WTC11 (cell line): ENCODE results near the gene CAMK1G. TPM values are rescaled to one million over a fixed set of nuclear protein-coding genes. Genes with fewer than 3 reads are reported as not detected.

Source experiments
- ATAC-seq: fragments of 200-7000 bp; cut with Tn5 transposase; 2 replicates; pipeline ENCODE4 v1.10.0; 2021; ENCODE audit warnings: mild to moderate bottlenecking, moderate library complexity
- CTCF ChIA-PET: fragments of 300-600 bp; sonication (Branson Sonifier 250); formaldehyde crosslinking; loops from one replicate; lab custom pipeline; 2021; ENCODE audit warnings: antibody characterized with exemption; lab: Charles Lee
- POLR2A ChIA-PET: fragments of 350-600 bp; sonication (Branson Sonifier 250); formaldehyde crosslinking; loops from one replicate; lab custom pipeline; 2021; ENCODE audit warnings: antibody characterized with exemption; lab: Charles Lee
- DNase-seq: peaks from one replicate; pipeline ENCODE4 v3.0.0; 2021; ENCODE audit warnings: low spot score
- H3K27ac Mint-ChIP-seq: 2 replicates; pipeline ENCODE4 v1.8.0; 2021; ENCODE audit warnings: mixed read lengths
- H3K27me3 Mint-ChIP-seq: 2 replicates; pipeline ENCODE4 v1.8.0; 2021; ENCODE audit warnings: low read depth, mild to moderate bottlenecking, moderate library complexity, mixed read lengths
- H3K36me3 Mint-ChIP-seq: 2 replicates; pipeline ENCODE4 v1.8.0; 2021; ENCODE audit warnings: mixed read lengths
- H3K4me1 Mint-ChIP-seq: 2 replicates; pipeline ENCODE4 v1.8.0; 2022; ENCODE audit warnings: mixed read lengths
- H3K4me3 Mint-ChIP-seq: 2 replicates; pipeline ENCODE4 v1.8.0; 2021; ENCODE audit warnings: mild to moderate bottlenecking, moderate library complexity, mixed read lengths
- H3K9me3 Mint-ChIP-seq: 2 replicates; pipeline ENCODE4 v1.8.0; 2021; ENCODE audit warnings: mixed read lengths
- CBFB ChIP-seq: sonication (generic); formaldehyde crosslinking; IDR thresholded peaks from 2 replicates; pipeline ENCODE4 v1.8.1; 2022; ENCODE audit warnings: mild to moderate bottlenecking, low read depth, missing genetic modification reagents
- EMX1 ChIP-seq: fragments of 250-450 bp; sonication (Bioruptor Pico); IDR thresholded peaks from 2 replicates; pipeline ENCODE4 v1.8.0; 2021; ENCODE audit warnings: mild to moderate bottlenecking
- ESRRA ChIP-seq: sonication (generic); formaldehyde crosslinking; IDR thresholded peaks from 2 replicates; pipeline ENCODE4 v1.8.1; 2022; ENCODE audit warnings: mild to moderate bottlenecking, missing genetic modification reagents, borderline replicate concordance
- GABPB1 ChIP-seq: sonication (generic); formaldehyde crosslinking; IDR thresholded peaks from 2 replicates; pipeline ENCODE4 v1.8.1; 2023; ENCODE audit warnings: mild to moderate bottlenecking, missing genetic modification reagents
- GTF2I ChIP-seq: fragments of 250-450 bp; sonication (Bioruptor Pico); conservative IDR thresholded peaks from 2 replicates; pipeline ENCODE4 v1.4.0; 2021; ENCODE audit warnings: mild to moderate bottlenecking
- HMGA2 ChIP-seq: fragments of 250-450 bp; sonication (Bioruptor Pico); IDR thresholded peaks from 2 replicates; pipeline ENCODE4 v1.4.0; 2021; ENCODE audit warnings: mild to moderate bottlenecking, moderate library complexity
- JUN ChIP-seq: sonication (generic); formaldehyde crosslinking; IDR thresholded peaks from 2 replicates; pipeline ENCODE4 v1.8.0; 2023; ENCODE audit warnings: mild to moderate bottlenecking, missing genetic modification reagents
- NFE2L1 ChIP-seq: sonication (generic); formaldehyde crosslinking; IDR thresholded peaks from 2 replicates; pipeline ENCODE4 v1.8.1; 2023; ENCODE audit warnings: missing genetic modification reagents
- NFYB ChIP-seq: sonication (generic); formaldehyde crosslinking; conservative IDR thresholded peaks from 2 replicates; pipeline ENCODE4 v1.8.0; 2022; ENCODE audit warnings: low read depth, missing genetic modification reagents
- OVOL2 ChIP-seq: fragments of 250-450 bp; sonication (Bioruptor Pico); IDR thresholded peaks from 2 replicates; pipeline ENCODE4 v1.9.0; 2021; ENCODE audit warnings: mild to moderate bottlenecking, borderline replicate concordance
- PRRX2 ChIP-seq: fragments of 250-450 bp; sonication (Bioruptor Pico); IDR thresholded peaks from 2 replicates; pipeline ENCODE4 v1.8.0; 2021; ENCODE audit warnings: mild to moderate bottlenecking
- SOX15 ChIP-seq: fragments of 250-450 bp; sonication (Bioruptor Pico); IDR thresholded peaks from 2 replicates; pipeline ENCODE4 v1.9.0; 2021; ENCODE audit warnings: mild to moderate bottlenecking
- TCF7 ChIP-seq: sonication (generic); formaldehyde crosslinking; IDR thresholded peaks from 2 replicates; pipeline ENCODE4 v1.8.0; 2022; ENCODE audit warnings: mild to moderate bottlenecking, low read depth, missing genetic modification reagents, moderate library complexity
- TEAD1 ChIP-seq: sonication (generic); formaldehyde crosslinking; IDR thresholded peaks from 2 replicates; pipeline ENCODE4 v1.8.0; 2022; ENCODE audit warnings: mild to moderate bottlenecking, missing genetic modification reagents
- total RNA-seq: library from RNA; stranded (reverse); gene quantifications from 3 replicates; pipeline ENCODE4 v1.2.3, GENCODE V29; 2021
- TF ChIP-seq, protein P1 (sequence below): fragments of 200-600 bp; IDR thresholded peaks from 2 replicates; pipeline ENCODE4 v1.8.0; 2022; ENCODE audit warnings: antibody characterized with exemption
- TF ChIP-seq, protein P2 (sequence below): fragments of 250-450 bp; sonication (Bioruptor Pico); IDR thresholded peaks from 2 replicates; pipeline ENCODE4 v1.9.0; 2021; ENCODE audit warnings: mild to moderate bottlenecking
- TF ChIP-seq, protein P3 (sequence below): sonication (generic); formaldehyde crosslinking; IDR thresholded peaks from 2 replicates; pipeline ENCODE4 v1.8.0; 2022; ENCODE audit warnings: mild to moderate bottlenecking, missing genetic modification reagents
- TF ChIP-seq, protein P4 (sequence below): fragments of 250-450 bp; sonication (Bioruptor Pico); IDR thresholded peaks from 2 replicates; pipeline ENCODE4 v1.9.0; 2021; ENCODE audit warnings: mild to moderate bottlenecking
- TF ChIP-seq, protein P5 (sequence below): fragments of 250-450 bp; sonication (Bioruptor Pico); conservative IDR thresholded peaks from 2 replicates; pipeline ENCODE4 v1.9.0; 2021; ENCODE audit warnings: mild to moderate bottlenecking
- TF ChIP-seq, protein P6 (sequence below): sonication (generic); formaldehyde crosslinking; conservative IDR thresholded peaks from 2 replicates; pipeline ENCODE4 v1.8.1; 2023; ENCODE audit warnings: mild to moderate bottlenecking, low read depth, missing genetic modification reagents, moderate library complexity
- TF ChIP-seq, protein P7 (sequence below): sonication (generic); formaldehyde crosslinking; IDR thresholded peaks from 2 replicates; pipeline ENCODE4 v1.8.1; 2023; ENCODE audit warnings: mild to moderate bottlenecking, missing genetic modification reagents
- TF ChIP-seq, protein P8 (sequence below): sonication (generic); formaldehyde crosslinking; IDR thresholded peaks from 2 replicates; pipeline ENCODE4 v1.8.1; 2022; ENCODE audit warnings: mild to moderate bottlenecking, missing genetic modification reagents, moderate library complexity, borderline replicate concordance

The CAMK1G gene
- total RNA-seq, 1 experiment from 2014 or later: 0.28 TPM

DNA sequence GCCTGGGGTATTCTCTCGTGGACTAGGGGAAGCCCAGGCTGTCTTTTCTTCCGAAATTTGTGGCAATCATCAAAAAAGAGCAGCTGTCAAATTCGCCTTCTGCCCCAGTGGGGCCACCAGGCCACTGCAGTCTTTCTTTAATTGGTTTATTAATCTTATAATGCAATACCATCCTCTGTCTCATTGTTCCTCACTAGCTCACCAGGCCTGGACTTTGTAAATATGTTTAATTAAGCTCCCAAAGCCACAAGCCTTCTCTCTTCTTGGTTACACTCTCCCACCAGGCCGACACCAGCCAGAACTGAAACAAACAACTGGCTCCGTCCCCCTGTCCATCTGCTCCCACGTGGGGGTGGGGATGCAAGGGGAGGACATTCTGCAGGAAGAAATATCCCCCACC, 22.0 kb upstream of the CAMK1G start:
- TF ChIP-seq, protein P1, sequence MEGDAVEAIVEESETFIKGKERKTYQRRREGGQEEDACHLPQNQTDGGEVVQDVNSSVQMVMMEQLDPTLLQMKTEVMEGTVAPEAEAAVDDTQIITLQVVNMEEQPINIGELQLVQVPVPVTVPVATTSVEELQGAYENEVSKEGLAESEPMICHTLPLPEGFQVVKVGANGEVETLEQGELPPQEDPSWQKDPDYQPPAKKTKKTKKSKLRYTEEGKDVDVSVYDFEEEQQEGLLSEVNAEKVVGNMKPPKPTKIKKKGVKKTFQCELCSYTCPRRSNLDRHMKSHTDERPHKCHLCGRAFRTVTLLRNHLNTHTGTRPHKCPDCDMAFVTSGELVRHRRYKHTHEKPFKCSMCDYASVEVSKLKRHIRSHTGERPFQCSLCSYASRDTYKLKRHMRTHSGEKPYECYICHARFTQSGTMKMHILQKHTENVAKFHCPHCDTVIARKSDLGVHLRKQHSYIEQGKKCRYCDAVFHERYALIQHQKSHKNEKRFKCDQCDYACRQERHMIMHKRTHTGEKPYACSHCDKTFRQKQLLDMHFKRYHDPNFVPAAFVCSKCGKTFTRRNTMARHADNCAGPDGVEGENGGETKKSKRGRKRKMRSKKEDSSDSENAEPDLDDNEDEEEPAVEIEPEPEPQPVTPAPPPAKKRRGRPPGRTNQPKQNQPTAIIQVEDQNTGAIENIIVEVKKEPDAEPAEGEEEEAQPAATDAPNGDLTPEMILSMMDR: no peak
- TF ChIP-seq, protein P2, sequence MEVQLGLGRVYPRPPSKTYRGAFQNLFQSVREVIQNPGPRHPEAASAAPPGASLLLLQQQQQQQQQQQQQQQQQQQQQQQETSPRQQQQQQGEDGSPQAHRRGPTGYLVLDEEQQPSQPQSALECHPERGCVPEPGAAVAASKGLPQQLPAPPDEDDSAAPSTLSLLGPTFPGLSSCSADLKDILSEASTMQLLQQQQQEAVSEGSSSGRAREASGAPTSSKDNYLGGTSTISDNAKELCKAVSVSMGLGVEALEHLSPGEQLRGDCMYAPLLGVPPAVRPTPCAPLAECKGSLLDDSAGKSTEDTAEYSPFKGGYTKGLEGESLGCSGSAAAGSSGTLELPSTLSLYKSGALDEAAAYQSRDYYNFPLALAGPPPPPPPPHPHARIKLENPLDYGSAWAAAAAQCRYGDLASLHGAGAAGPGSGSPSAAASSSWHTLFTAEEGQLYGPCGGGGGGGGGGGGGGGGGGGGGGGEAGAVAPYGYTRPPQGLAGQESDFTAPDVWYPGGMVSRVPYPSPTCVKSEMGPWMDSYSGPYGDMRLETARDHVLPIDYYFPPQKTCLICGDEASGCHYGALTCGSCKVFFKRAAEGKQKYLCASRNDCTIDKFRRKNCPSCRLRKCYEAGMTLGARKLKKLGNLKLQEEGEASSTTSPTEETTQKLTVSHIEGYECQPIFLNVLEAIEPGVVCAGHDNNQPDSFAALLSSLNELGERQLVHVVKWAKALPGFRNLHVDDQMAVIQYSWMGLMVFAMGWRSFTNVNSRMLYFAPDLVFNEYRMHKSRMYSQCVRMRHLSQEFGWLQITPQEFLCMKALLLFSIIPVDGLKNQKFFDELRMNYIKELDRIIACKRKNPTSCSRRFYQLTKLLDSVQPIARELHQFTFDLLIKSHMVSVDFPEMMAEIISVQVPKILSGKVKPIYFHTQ (CRISPR knock-in tag): no peak
- TF ChIP-seq GABPB1 (CRISPR knock-in tag) (no peak), JUN (CRISPR knock-in tag) (no peak), OVOL2 (CRISPR knock-in tag) (no peak), PRRX2 (CRISPR knock-in tag) (no peak), TEAD1 (no peak), SOX15 (CRISPR knock-in tag) (no peak)
- TF ChIP-seq, protein P3, sequence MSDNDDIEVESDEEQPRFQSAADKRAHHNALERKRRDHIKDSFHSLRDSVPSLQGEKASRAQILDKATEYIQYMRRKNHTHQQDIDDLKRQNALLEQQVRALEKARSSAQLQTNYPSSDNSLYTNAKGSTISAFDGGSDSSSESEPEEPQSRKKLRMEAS (CRISPR knock-in tag): no peak
- TF ChIP-seq, protein P4, sequence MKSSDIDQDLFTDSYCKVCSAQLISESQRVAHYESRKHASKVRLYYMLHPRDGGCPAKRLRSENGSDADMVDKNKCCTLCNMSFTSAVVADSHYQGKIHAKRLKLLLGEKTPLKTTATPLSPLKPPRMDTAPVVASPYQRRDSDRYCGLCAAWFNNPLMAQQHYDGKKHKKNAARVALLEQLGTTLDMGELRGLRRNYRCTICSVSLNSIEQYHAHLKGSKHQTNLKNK (CRISPR knock-in tag): no peak
- TF ChIP-seq, protein P5, sequence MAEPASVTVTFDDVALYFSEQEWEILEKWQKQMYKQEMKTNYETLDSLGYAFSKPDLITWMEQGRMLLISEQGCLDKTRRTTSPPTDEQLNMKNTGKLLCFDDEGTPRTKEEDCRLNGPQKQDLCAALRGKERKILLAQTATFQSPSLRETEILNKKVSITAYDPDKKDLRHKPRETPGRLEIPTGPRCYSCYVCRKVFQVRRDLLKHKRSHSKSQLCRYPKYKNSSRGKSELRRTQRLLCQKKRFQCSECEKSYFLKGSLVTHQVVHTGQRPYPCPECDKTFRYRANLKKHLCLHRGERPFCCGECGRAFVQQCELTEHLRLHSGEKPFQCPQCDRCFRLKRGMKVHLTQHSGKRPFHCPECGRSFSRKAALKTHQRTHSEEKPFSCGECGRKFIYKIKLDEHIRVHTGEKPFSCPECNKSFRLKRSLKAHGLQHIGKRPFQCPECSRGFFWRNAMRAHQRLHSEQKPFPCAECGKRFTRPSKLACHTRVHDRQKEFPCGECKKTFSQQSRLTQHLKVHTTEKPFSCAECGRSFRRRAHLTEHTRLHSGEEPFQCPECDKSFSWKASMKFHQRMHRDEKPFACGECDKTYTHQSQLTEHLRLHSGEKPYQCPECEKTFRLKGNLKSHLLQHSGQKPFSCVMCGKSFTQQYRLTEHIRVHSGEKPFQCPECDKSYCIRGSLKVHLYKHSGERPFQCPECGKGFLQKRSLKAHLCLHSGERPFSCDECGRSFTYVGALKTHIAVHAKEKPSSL (CRISPR knock-in tag): no peak
- ChIA-PET CTCF (interaction anchor here (1.1 to 3.4 kb wide), 6 partner anchors 8 to 1564 kb away, joined by 3 to 14 read pairs (median 7); no protein-coding TSS in a partner anchor), POLR2A (interaction anchor here (0.6 kb wide), 1 partner anchor 28 kb away, joined by 3 read pairs; no protein-coding TSS in a partner anchor)
- H3K27ac Mint-ChIP-seq: no peak overlapping the region
- no peaks in the 10 kb centered on the region for H3K9me3 Mint-ChIP-seq
- peaks cover 30% of the 10 kb centered on the region for H3K4me1 Mint-ChIP-seq
- DNase-seq: no peak
- no peak for ATAC-seq
- no peaks in the 10 kb centered on the region for H3K36me3 Mint-ChIP-seq
- peaks cover 8% of the 10 kb centered on the region for H3K27me3 Mint-ChIP-seq
- no peak overlapping the region for H3K4me3 Mint-ChIP-seq

DNA sequence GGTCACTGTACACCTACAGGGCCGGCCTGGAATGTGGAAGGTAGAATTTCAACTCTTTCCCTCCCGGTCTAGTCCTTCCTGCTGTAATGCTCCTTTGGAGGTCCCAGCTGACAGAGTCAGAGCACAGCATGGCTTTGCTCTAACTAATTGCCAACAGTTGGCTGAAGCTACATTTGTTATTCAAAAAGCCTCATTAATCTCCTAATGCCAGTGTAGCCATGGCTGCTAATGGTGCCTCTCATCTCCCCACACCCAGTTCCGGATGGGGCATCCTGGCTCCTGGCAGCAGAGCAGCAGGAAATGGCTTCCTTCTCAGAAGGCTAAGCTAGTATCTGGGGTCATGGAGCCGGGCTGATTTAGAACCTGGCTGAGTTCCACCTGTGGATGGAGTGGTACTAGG, 18.7 kb upstream of the CAMK1G start:
- H3K4me1 Mint-ChIP-seq: peaks cover 33% of the 10 kb centered on the region
- H3K36me3 Mint-ChIP-seq: no peaks in the 10 kb centered on the region
- peaks cover 11% of the 10 kb centered on the region for H3K27me3 Mint-ChIP-seq
- no peak overlapping the region for H3K27ac Mint-ChIP-seq
- POLR2A ChIA-PET: no interaction called here
- DNase-seq (no peak), ATAC-seq (no peak)
- CTCF ChIA-PET: interaction anchor here (0.7 to 5.8 kb wide), 8 partner anchors 11 to 354 kb away, joined by 3 to 45 read pairs (median 11); partner anchors contain the start of gene CAMK1G
- H3K9me3 Mint-ChIP-seq: no peaks in the 10 kb centered on the region
- H3K4me3 Mint-ChIP-seq: no peak overlapping the region
- no peak for TF ChIP-seq ESRRA (CRISPR knock-in tag)
- TF ChIP-seq, protein P6, sequence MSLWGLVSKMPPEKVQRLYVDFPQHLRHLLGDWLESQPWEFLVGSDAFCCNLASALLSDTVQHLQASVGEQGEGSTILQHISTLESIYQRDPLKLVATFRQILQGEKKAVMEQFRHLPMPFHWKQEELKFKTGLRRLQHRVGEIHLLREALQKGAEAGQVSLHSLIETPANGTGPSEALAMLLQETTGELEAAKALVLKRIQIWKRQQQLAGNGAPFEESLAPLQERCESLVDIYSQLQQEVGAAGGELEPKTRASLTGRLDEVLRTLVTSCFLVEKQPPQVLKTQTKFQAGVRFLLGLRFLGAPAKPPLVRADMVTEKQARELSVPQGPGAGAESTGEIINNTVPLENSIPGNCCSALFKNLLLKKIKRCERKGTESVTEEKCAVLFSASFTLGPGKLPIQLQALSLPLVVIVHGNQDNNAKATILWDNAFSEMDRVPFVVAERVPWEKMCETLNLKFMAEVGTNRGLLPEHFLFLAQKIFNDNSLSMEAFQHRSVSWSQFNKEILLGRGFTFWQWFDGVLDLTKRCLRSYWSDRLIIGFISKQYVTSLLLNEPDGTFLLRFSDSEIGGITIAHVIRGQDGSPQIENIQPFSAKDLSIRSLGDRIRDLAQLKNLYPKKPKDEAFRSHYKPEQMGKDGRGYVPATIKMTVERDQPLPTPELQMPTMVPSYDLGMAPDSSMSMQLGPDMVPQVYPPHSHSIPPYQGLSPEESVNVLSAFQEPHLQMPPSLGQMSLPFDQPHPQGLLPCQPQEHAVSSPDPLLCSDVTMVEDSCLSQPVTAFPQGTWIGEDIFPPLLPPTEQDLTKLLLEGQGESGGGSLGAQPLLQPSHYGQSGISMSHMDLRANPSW (CRISPR knock-in tag): no peak
- no peak for TF ChIP-seq CBFB (CRISPR knock-in tag)
- TF ChIP-seq TCF7 (CRISPR knock-in tag): no peak
- TF ChIP-seq NFYB (CRISPR knock-in tag): no peak
- no peak for TF ChIP-seq GTF2I
- no peak for TF ChIP-seq TEAD1
- TF ChIP-seq NFE2L1 (CRISPR knock-in tag): no peak
- no peak for TF ChIP-seq EMX1 (CRISPR knock-in tag)
- TF ChIP-seq, protein P7, sequence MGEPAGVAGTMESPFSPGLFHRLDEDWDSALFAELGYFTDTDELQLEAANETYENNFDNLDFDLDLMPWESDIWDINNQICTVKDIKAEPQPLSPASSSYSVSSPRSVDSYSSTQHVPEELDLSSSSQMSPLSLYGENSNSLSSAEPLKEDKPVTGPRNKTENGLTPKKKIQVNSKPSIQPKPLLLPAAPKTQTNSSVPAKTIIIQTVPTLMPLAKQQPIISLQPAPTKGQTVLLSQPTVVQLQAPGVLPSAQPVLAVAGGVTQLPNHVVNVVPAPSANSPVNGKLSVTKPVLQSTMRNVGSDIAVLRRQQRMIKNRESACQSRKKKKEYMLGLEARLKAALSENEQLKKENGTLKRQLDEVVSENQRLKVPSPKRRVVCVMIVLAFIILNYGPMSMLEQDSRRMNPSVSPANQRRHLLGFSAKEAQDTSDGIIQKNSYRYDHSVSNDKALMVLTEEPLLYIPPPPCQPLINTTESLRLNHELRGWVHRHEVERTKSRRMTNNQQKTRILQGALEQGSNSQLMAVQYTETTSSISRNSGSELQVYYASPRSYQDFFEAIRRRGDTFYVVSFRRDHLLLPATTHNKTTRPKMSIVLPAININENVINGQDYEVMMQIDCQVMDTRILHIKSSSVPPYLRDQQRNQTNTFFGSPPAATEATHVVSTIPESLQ (CRISPR knock-in tag): no peak
- TF ChIP-seq, protein P8, sequence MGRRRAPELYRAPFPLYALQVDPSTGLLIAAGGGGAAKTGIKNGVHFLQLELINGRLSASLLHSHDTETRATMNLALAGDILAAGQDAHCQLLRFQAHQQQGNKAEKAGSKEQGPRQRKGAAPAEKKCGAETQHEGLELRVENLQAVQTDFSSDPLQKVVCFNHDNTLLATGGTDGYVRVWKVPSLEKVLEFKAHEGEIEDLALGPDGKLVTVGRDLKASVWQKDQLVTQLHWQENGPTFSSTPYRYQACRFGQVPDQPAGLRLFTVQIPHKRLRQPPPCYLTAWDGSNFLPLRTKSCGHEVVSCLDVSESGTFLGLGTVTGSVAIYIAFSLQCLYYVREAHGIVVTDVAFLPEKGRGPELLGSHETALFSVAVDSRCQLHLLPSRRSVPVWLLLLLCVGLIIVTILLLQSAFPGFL (CRISPR knock-in tag): no peak
- no peak for TF ChIP-seq HMGA2 (CRISPR knock-in tag)
